Heart left ventricle (tissue), 13 donors: ENCODE measurements around the gene DGAT2.

Experiments
- POLR2A ChIP-seq, 2 donors: fragments of 450-650 bp; IDR thresholded peaks; one replicate each; pipeline ENCODE4 v1.6.1; 2017; ENCODE audit warnings: antibody characterized with exemption in 2 of 2, mild to moderate bottlenecking in 2 of 2, moderate library complexity in 2 of 2
- TF ChIP-seq, protein P1 (sequence below), 12 donors: fragments of 200-600 bp; sonication (generic) in 4 of 12; IDR thresholded peaks; one replicate each; pipeline versions ENCODE4 v1.5.0 to v1.8.0; 2018 to 2022; ENCODE audit warnings: antibody characterized with exemption in 12 of 12, mild to moderate bottlenecking in 5 of 12
- donor health status: ischemic (EF 13 %, LVEDD 7.1; RV severe dilation, severe dysfunction).
- donor health status: DM: no; HTN: yes; CAD: no.
- donor health status: DM: no; HTN: no; CAD: no.
- donor health status: ischemic (EF 25% LVEDD 6.9; RV normal size, moderate dysfunction).
- donor health status: ischemic (EF 25% LVEDD 5.7; RV mildly dilated, moderate dysfunction).
- donor health status: ischemic (EF 35%, LVEDD 5.7; RV mildly dilated, moderate dysfunction).
- donor health status: nonischemic (EF 11% LVEDD 7.7; RV severe dilation, severe dysfunction).
- donor health status: DM: yes; HTN: yes; CAD: no.
- donor health status: PGD.
- donor health status: ischemic (EF 29% LVEDD 5.4; RV normal size, mild dysfunction).
- donor health status: nonischemic (EF 23%, LVEDD 6.1; RV moderate dilation, normal function).

DNA sequence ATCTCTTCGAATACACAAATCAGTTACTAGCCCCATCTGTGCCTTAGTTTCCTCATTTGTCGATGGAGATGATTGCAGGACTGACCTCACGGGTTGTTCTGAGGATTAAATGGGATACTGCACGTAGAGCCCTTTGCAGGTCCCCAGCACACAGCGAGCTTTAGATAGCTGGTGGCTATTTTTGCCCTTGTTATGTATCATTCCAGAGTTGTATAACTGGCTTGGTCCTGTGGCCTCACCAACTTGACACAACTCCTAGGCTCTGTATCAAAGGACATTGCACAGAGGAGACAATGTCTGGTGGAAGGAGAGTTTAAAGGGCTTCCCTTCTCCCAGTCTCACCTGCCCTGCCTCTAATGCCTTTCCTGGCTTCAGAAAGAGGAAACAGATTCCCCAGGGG is 22.8 kb upstream of the DGAT2 start:
- TF ChIP-seq, protein P1, sequence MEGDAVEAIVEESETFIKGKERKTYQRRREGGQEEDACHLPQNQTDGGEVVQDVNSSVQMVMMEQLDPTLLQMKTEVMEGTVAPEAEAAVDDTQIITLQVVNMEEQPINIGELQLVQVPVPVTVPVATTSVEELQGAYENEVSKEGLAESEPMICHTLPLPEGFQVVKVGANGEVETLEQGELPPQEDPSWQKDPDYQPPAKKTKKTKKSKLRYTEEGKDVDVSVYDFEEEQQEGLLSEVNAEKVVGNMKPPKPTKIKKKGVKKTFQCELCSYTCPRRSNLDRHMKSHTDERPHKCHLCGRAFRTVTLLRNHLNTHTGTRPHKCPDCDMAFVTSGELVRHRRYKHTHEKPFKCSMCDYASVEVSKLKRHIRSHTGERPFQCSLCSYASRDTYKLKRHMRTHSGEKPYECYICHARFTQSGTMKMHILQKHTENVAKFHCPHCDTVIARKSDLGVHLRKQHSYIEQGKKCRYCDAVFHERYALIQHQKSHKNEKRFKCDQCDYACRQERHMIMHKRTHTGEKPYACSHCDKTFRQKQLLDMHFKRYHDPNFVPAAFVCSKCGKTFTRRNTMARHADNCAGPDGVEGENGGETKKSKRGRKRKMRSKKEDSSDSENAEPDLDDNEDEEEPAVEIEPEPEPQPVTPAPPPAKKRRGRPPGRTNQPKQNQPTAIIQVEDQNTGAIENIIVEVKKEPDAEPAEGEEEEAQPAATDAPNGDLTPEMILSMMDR (IDR thresholded peaks at IDR 0.05) = no peak
- TF ChIP-seq POLR2A (IDR thresholded peaks at IDR 0.05) = peak in 1 of 2 donors; percentile 20
